IMR-90 (cell line): ENCODE data around the gene SNX25. TPM values are rescaled to one million over a fixed set of nuclear protein-coding genes. Genes with fewer than 3 reads are reported as not detected.

Experiments used
- ATAC-seq: fragments of 200-7000 bp; cut with Tn5 transposase; 2 replicates; pipeline ENCODE4 v1.9.1; 2020; ENCODE audit warnings: low read depth, mild to moderate bottlenecking, moderate library complexity
- Bru-seq: library from RNA; stranded (reverse); fragments of 400-500 nt; gene quantifications from one replicate; lab custom pipeline; 2021; lab: Mats Ljungman, UMichigan
- BruChase-seq, 2 experiments: library from RNA; stranded (reverse); fragments of 400-500 nt; gene quantifications; one replicate each; lab custom pipeline; 2021; lab: Mats Ljungman, UMichigan
- BruUV-seq: library from RNA; stranded (reverse); fragments of 400-500 nt; replicated peaks from 2 replicates; lab custom pipeline; 2021; lab: Mats Ljungman, UMichigan
- CTCF ChIA-PET: fragments of 300-600 bp; formaldehyde crosslinking; extraction: SDS; loops from one replicate; lab custom pipeline; 2021; ENCODE audit warnings: antibody characterized with exemption; lab: Yijun Ruan, JAX
- POLR2A ChIA-PET: fragments of 300-600 bp; sonication (Branson Sonifier 250); formaldehyde crosslinking; loops from one replicate; lab custom pipeline; 2022; ENCODE audit warnings: antibody characterized with exemption; ENCODE audit not compliant: unreplicated experiment; lab: Charles Lee
- DNase-seq: peaks from one replicate; pipeline ENCODE4 v3.0.0; 2013
- H2AFZ ChIP-seq: replicated peaks from 2 replicates; pipeline ENCODE3; 2013; ENCODE audit warnings: low read length, mild to moderate bottlenecking; ENCODE audit not compliant: poor library complexity
- H2AK5ac ChIP-seq: 2 replicates; pipeline ENCODE4 v1.6.1; 2013; ENCODE audit warnings: low read depth, low read length, inconsistent platforms
- H2AK9ac ChIP-seq: replicated peaks from 2 replicates; pipeline ENCODE3; 2013; ENCODE audit warnings: mild to moderate bottlenecking, low read depth, low read length, moderate library complexity; ENCODE audit not compliant: poor library complexity
- H2BK120ac ChIP-seq: 2 replicates; pipeline ENCODE4 v1.6.1; 2013; ENCODE audit warnings: low read depth, low read length, inconsistent platforms
- H2BK15ac ChIP-seq: 3 replicates; pipeline ENCODE4 v1.6.1; 2013; ENCODE audit warnings: low read depth, low read length, inconsistent platforms
- H2BK20ac ChIP-seq: 2 replicates; pipeline ENCODE4 v1.6.1; 2013; ENCODE audit warnings: low read depth, mild to moderate bottlenecking, inconsistent platforms, low read length, moderate library complexity
- H2BK5ac ChIP-seq: 2 replicates; pipeline ENCODE4 v1.6.1; 2013; ENCODE audit warnings: mild to moderate bottlenecking, low read depth, low read length, inconsistent platforms; ENCODE audit not compliant: poor library complexity, severe bottlenecking
- H3K14ac ChIP-seq: replicated peaks from 2 replicates; pipeline ENCODE4 v1.6.1; 2013; ENCODE audit warnings: low read depth, low read length, inconsistent platforms
- H3K18ac ChIP-seq: 2 replicates; pipeline ENCODE4 v1.6.1; 2013; ENCODE audit warnings: low read depth, low read length, control low read depth
- H3K23ac ChIP-seq: 2 replicates; pipeline ENCODE4 v1.6.1; 2013; ENCODE audit warnings: low read depth, low read length, inconsistent platforms
- H3K27ac ChIP-seq: 2 replicates; pipeline ENCODE4 v1.5.1; 2013; ENCODE audit warnings: mild to moderate bottlenecking, control low read depth, low read length; ENCODE audit not compliant: insufficient read depth
- H3K27me3 ChIP-seq: 2 replicates; pipeline ENCODE4 v1.6.1; 2013; ENCODE audit warnings: low read length; ENCODE audit not compliant: control insufficient read depth, insufficient read depth
- H3K36me3 ChIP-seq: 2 replicates; pipeline ENCODE4 v1.6.1; 2013; ENCODE audit warnings: low read length, mixed read lengths; ENCODE audit not compliant: control insufficient read depth, insufficient read depth
- H3K4ac ChIP-seq: 2 replicates; pipeline ENCODE4 v1.6.1; 2013; ENCODE audit warnings: low read depth, low read length, inconsistent platforms
- H3K4me1 ChIP-seq: 2 replicates; pipeline ENCODE4 v1.6.1; 2013; ENCODE audit warnings: low read length, mixed read lengths; ENCODE audit not compliant: control insufficient read depth, insufficient read depth
- H3K4me2 ChIP-seq: 2 replicates; pipeline ENCODE4 v1.6.1; 2013; ENCODE audit warnings: low read depth, mild to moderate bottlenecking, control low read depth, low read length, moderate library complexity
- H3K4me3 ChIP-seq: 2 replicates; pipeline ENCODE4 v1.5.1; 2013; ENCODE audit warnings: low read depth, mild to moderate bottlenecking, control low read depth, low read length, moderate library complexity; ENCODE audit not compliant: insufficient read depth
- H3K56ac ChIP-seq: 2 replicates; pipeline ENCODE4 v1.6.1; 2013; ENCODE audit warnings: low read length, inconsistent platforms; ENCODE audit not compliant: insufficient read depth; ENCODE audit errors: extremely low read depth
- H3K79me1 ChIP-seq, 2 experiments: 2 replicates each; pipeline ENCODE4 v1.6.1; 2013; ENCODE audit warnings: low read length in 2 of 2, inconsistent platforms in 1 of 2, low read depth in 1 of 2
- H3K9ac ChIP-seq: 2 replicates; pipeline ENCODE4 v1.6.1; 2013; ENCODE audit warnings: low read depth, low read length, control low read depth
- H3K9me1 ChIP-seq: 2 replicates; pipeline ENCODE4 v1.6.1; 2013; ENCODE audit warnings: low read length, inconsistent platforms; ENCODE audit not compliant: insufficient read depth
- H3K9me3 ChIP-seq: 2 replicates; pipeline ENCODE4 v1.6.1; 2013; ENCODE audit warnings: low read length; ENCODE audit not compliant: control insufficient read depth, insufficient read depth
- H4K20me1 ChIP-seq: 2 replicates; pipeline ENCODE4 v1.6.1; 2013; ENCODE audit warnings: low read length, inconsistent platforms; ENCODE audit not compliant: insufficient read depth
- H4K5ac ChIP-seq: 2 replicates; pipeline ENCODE4 v1.6.1; 2013; ENCODE audit warnings: mild to moderate bottlenecking, low read depth, low read length, control low read depth
- H4K8ac ChIP-seq, 2 experiments: 2 replicates each; pipeline ENCODE4 v1.6.1; 2013; ENCODE audit warnings: low read depth in 2 of 2, low read length in 2 of 2, control low read depth in 1 of 2, inconsistent platforms in 1 of 2
- H4K91ac ChIP-seq: 2 replicates; pipeline ENCODE4 v1.6.1; 2013; ENCODE audit warnings: low read depth, low read length, inconsistent platforms; ENCODE audit not compliant: insufficient read depth
- MAZ ChIP-seq: IDR thresholded peaks from 2 replicates; pipeline ENCODE4 v1.6.1; 2012; ENCODE audit warnings: low read depth, mild to moderate bottlenecking, low read length, improper control_type of control experiment, moderate library complexity, borderline replicate concordance
- MXI1 ChIP-seq: IDR thresholded peaks from 2 replicates; pipeline ENCODE4 v1.6.1; 2012; ENCODE audit warnings: low read depth, mild to moderate bottlenecking, low read length, moderate library complexity, borderline replicate concordance
- POLR2A ChIP-seq: IDR thresholded peaks from 2 replicates; pipeline ENCODE4 v1.6.1; 2012; ENCODE audit warnings: mild to moderate bottlenecking, low read depth, low read length
- RAD21 ChIP-seq: IDR thresholded peaks from 2 replicates; pipeline ENCODE4 v1.6.1; 2012; ENCODE audit warnings: low read length, improper control_type of control experiment
- RFX5 ChIP-seq: IDR thresholded peaks from 2 replicates; pipeline ENCODE4 v1.8.0; 2012; ENCODE audit warnings: low read depth, mild to moderate bottlenecking, low read length, moderate library complexity
- WGBS, 2 experiments: methylation state at CpG; one replicate each; pipeline versions ENCODE4 v1.1.5 to v1.1.7; 2013; ENCODE audit warnings: missing lambda C conversion rate in 2 of 2; ENCODE audit not compliant: insufficient read length in 1 of 2; ENCODE audit errors: extremely low coverage in 2 of 2; 5-methylcytosine and 5-hydroxymethylcytosine counted together
- dilution Hi-C: fragments of 300-500 bp; cut with HindIII; formaldehyde crosslinking; loops from one replicate; pipeline ENCODE4 v1.14.3; 2018; ENCODE audit warnings: low sequenced_read_pairs; ENCODE audit not compliant: unreplicated experiment
- in situ Hi-C: fragments of 300-500 bp; cut with MboI; formaldehyde crosslinking; loops from 3 replicates; pipeline ENCODE4 v1.14.3; 2019; ENCODE audit warnings: low sequenced_read_pairs, inconsistent platforms, mixed read lengths
- intact Hi-C: fragments of 100-400 bp; cut with micrococcal nuclease; formaldehyde crosslinking; loops from 2 replicates; pipeline ENCODE4 v1.10.0; 2022
- long read RNA-seq: library from polyadenylated mRNA; unstranded; transcript quantifications from one replicate; pipeline ENCODE4 v2.0.0, GENCODE V29; 2021; ENCODE audit not compliant: unreplicated experiment
- polyA plus RNA-seq, 3 experiments: library from polyadenylated mRNA; depleted of rRNA; stranded (reverse); fragments of >200 nt; gene quantifications; 2 replicates each; pipeline ENCODE4 v1.2.3, GENCODE V29; 2012; ENCODE audit warnings: low replicate concordance in 1 of 3
- total RNA-seq: library from RNA; depleted of rRNA; stranded (reverse); fragments of >200 nt; gene quantifications from 2 replicates; pipeline ENCODE4 v1.2.3, GENCODE V29; 2012; rRNA removed
- TF ChIP-seq, protein P1 (sequence below): conservative IDR thresholded peaks from 2 replicates; pipeline ENCODE4 v1.5.1; 2012; ENCODE audit warnings: mild to moderate bottlenecking, low read depth, low read length, improper control_type of control experiment
- TF ChIP-seq, protein P2 (sequence below): fragments of 150-350 bp; IDR thresholded peaks from 2 replicates; pipeline ENCODE4 v1.6.1; 2017; ENCODE audit warnings: mild to moderate bottlenecking, antibody characterized with exemption, low read length, low read depth

Gene SNX25
- total RNA-seq: 28.3 and 30.0 TPM in 2 replicates
- 9.2 and 11.4 TPM in 2 replicates for polyA plus RNA-seq (2012; rRNA removed)
- polyA plus RNA-seq (2012; cell fraction: cytosol; rRNA removed): 3.2 and 4.7 TPM in 2 replicates
- 2.4 and 9.8 TPM in 2 replicates for polyA plus RNA-seq (2012; cell fraction: nucleus; rRNA removed; ENCODE audit: low replicate concordance)
- Bru-seq, nascent RNA: percentile 74 among the genes with signal in this experiment
- BruChase-seq, experiment 1, labeled RNA remaining after a 6-hour chase: percentile 61 among the genes with signal in this experiment
- BruChase-seq, experiment 2, labeled RNA remaining after a 2-hour chase: percentile 67 among the genes with signal in this experiment
- long read RNA-seq, transcript SNX25-201 (19 exons, 3,264 nt): major isoform, 23 of 47 reads
- long read RNA-seq, partial matches to known transcripts: 5 of 47 reads
- long read RNA-seq, other reads (novel, unspliced or antisense): 19 of 47 reads

DNA sequence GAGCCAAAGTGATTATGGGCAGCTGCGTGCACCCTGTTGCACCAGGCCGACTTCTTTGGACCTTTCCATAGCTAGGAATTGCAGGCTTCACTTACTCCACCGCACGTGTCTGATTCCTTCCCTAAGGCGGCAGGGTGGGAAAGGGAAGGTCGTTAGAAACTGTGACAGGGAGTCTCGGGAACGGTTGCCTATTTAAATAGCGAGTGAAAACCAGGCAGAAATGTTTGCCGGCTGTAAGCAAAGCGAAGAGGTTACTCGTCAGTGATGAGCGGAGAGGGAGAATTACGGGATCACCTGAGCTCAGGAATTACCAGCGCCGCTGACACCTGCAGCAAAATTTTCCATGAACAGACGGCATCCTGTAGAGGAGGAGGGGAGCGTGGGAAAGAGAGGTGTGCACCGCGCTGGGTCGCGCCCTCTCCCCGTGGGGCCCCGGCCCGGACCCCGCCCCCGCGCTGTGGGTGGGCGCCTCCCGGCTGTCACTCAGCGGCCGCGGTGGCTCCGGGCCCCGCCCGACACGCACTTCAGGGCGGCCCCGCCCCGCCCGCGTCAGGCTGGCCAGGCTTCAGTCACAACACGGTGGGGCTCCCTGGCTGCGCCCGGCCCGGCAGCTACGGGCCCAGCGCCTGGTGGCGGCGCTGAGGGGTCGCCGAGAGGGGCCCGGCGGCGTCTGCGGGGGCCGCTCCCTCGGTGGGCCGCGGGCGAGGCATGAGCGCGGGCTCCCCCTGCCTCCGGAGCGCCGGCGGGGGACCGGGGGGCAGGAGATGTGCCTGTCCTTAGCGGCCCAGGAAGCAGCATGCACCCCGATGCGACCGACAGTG lies at the start of gene SNX25:
Gene SNX25, plus strand, starts transcription at position 568 of the 821 bp plus-strand sequence. Its CDS starts 229 bp downstream, at position 797.
- in situ Hi-C loops: no loop called here
- DNase-seq: peak; percentile 65
- intact Hi-C loops: loop anchor here (1.0 kb wide), 1 partner anchor 388 kb away; no protein-coding TSS in a partner anchor

More for the DNA sequence above, at the start of gene SNX25:
- H2BK5ac ChIP-seq: peak within 1 kb of the TSS; percentile 62
- H2BK120ac ChIP-seq: peak within 1 kb of the TSS; percentile 72
- H3K9ac ChIP-seq: peak within 1 kb of the TSS; percentile 90
- peak within 1 kb of the TSS; percentile 49; the same call in 1 of the 2 replicates for H3K18ac ChIP-seq
- no peaks in the 10 kb centered on the region for H3K9me3 ChIP-seq
- peak within 1 kb of the TSS; percentile 95 for H3K23ac ChIP-seq
- ChIA-PET CTCF (interaction anchor here (1.4 kb wide), 1 partner anchor 52 kb away, joined by 3 read pairs; no protein-coding TSS in a partner anchor), POLR2A (interaction anchor here (0.6 kb wide), 1 partner anchor 202 kb away, joined by 4 read pairs; no protein-coding TSS in a partner anchor)
- TF ChIP-seq MAZ: peak; percentile 77; the same call in 1 of the 2 replicates
- TF ChIP-seq RFX5: no peak
- peak; percentile 29 for TF ChIP-seq RAD21
- TF ChIP-seq POLR2A: peak; percentile 78
- TF ChIP-seq, protein P1, sequence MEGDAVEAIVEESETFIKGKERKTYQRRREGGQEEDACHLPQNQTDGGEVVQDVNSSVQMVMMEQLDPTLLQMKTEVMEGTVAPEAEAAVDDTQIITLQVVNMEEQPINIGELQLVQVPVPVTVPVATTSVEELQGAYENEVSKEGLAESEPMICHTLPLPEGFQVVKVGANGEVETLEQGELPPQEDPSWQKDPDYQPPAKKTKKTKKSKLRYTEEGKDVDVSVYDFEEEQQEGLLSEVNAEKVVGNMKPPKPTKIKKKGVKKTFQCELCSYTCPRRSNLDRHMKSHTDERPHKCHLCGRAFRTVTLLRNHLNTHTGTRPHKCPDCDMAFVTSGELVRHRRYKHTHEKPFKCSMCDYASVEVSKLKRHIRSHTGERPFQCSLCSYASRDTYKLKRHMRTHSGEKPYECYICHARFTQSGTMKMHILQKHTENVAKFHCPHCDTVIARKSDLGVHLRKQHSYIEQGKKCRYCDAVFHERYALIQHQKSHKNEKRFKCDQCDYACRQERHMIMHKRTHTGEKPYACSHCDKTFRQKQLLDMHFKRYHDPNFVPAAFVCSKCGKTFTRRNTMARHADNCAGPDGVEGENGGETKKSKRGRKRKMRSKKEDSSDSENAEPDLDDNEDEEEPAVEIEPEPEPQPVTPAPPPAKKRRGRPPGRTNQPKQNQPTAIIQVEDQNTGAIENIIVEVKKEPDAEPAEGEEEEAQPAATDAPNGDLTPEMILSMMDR: peak; percentile 23; the same call in 1 of the 2 replicates
- peak; percentile 40; the same call in 1 of the 2 replicates for TF ChIP-seq MXI1
- TF ChIP-seq, protein P2, sequence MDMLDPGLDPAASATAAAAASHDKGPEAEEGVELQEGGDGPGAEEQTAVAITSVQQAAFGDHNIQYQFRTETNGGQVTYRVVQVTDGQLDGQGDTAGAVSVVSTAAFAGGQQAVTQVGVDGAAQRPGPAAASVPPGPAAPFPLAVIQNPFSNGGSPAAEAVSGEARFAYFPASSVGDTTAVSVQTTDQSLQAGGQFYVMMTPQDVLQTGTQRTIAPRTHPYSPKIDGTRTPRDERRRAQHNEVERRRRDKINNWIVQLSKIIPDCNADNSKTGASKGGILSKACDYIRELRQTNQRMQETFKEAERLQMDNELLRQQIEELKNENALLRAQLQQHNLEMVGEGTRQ: no peak
- no peak within 1 kb of the TSS for H2BK20ac ChIP-seq
- BruUV-seq: no TSS peak
- H3K4me3 ChIP-seq: peak within 1 kb of the TSS; percentile 93
- peak within 1 kb of the TSS; percentile 88 for H3K4me2 ChIP-seq
- peak within 1 kb of the TSS; percentile 73 for H3K27ac ChIP-seq
- dilution Hi-C loops: no loop called here
- peak within 1 kb of the TSS; percentile 70 for H2AK5ac ChIP-seq
- H4K5ac ChIP-seq: no peak within 1 kb of the TSS
- ATAC-seq: peak; percentile 88
- H2BK15ac ChIP-seq: peak within 1 kb of the TSS; percentile 73; the same call in 2 of the 3 replicates
- peak within 1 kb of the TSS; percentile 34 to 55; a peak in 2 of 4 replicates for H4K8ac ChIP-seq
- 0 out of 2 replicates have a peak, but pooled peaks cover 7% of the 10 kb centered on the region for H4K20me1 ChIP-seq
- no peaks in the 10 kb centered on the region for H3K27me3 ChIP-seq
- peak within 1 kb of the TSS; percentile 76; the same call in 1 of the 2 replicates for H4K91ac ChIP-seq
- H3K14ac ChIP-seq: peak within 1 kb of the TSS; percentile 64
- H2AFZ ChIP-seq: peak within 1 kb of the TSS; percentile 95
- H2AK9ac ChIP-seq: peak within 1 kb of the TSS; percentile 92
- 2% methylated on average over 29 of the region's 72 CpGs; no CpG with 5 or more reads in 1 of the 2 experiments for WGBS, 2 experiments
- H3K4ac ChIP-seq: peak within 1 kb of the TSS; percentile 74
- peaks cover 4% of the 10 kb centered on the region; the same call in 1 of the 2 replicates for H3K9me1 ChIP-seq
- no peaks in the 10 kb centered on the region for H3K36me3 ChIP-seq
- peaks cover 8% of the 10 kb centered on the region for H3K4me1 ChIP-seq
- peak within 1 kb of the TSS; percentile 50; the same call in 1 of the 2 replicates for H3K56ac ChIP-seq
- peaks cover 32 to 43% of the 10 kb centered on the region in 2 experiments for H3K79me1 ChIP-seq
